ENCODE measurements around the gene ADK. TPM values are rescaled to one million over a fixed set of nuclear protein-coding genes. Genes with fewer than 3 reads are reported as not detected.

ADK gene
- total RNA-seq, 1 donor from 2014 or later = 39.4 TPM

- no peak overlapping the region for H3K4me3 ChIP-seq (ENCODE audit: low read depth, low read length)
- DNase-seq (ENCODE audit: low read depth) = no peak
- TF ChIP-seq CTCF (conservative IDR thresholded peaks at IDR 0.05; ENCODE audit: low read depth, low read length) = no peak
Observed at GRCh38 chr10:74752371-74753040, 601.5 kb downstream of the ADK start.

DNA sequence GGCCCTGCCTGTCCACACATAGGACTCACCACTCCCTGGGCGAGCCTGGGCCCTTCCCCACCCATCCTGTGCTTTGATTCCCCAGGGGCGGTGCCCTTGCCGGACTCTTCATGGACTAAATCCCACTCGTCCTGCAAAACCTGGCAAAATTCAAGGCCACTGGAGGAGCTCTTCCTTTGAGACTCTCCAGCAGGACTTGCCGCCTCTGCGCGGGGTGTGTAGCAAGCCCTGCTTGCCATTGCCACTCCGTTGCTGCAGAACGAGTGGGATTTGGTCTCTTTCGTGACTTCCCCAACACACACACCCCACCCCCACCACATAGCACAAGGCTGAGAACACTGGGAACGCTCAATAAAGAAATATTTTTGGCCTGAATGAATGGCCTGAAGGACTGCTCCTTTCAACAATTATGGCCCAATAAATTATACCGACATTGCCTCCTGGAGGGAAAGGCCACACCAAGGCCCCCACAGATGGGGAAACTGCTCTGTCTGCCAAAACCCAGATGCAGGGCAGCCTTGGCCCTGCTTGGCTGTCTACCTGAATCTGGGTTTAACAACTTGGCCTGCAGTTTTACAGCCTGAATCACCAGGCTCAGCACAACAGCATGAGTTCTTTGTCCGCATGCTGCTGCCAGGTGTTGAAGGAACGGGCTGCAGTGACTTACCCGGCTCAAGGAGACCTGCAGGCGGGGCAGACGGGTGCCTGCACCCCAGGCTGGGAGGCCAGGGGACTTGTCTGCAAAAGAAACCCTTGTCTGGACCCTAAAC is 602.6 kb downstream of the ADK start:
- no peak for TF ChIP-seq CTCF (conservative IDR thresholded peaks at IDR 0.05; ENCODE audit: low read depth, low read length)
- DNase-seq (ENCODE audit: low read depth) = no peak
- no peak overlapping the region for H3K4me3 ChIP-seq (ENCODE audit: low read depth, low read length)

- TF ChIP-seq CTCF (conservative IDR thresholded peaks at IDR 0.05; ENCODE audit: low read depth, low read length) = no peak
- DNase-seq (ENCODE audit: low read depth) = no peak
- no peak overlapping the region for H3K4me3 ChIP-seq (ENCODE audit: low read depth, low read length)
Observed at GRCh38 chr10:74754381-74754821, 603.4 kb downstream of the ADK start.

DNA sequence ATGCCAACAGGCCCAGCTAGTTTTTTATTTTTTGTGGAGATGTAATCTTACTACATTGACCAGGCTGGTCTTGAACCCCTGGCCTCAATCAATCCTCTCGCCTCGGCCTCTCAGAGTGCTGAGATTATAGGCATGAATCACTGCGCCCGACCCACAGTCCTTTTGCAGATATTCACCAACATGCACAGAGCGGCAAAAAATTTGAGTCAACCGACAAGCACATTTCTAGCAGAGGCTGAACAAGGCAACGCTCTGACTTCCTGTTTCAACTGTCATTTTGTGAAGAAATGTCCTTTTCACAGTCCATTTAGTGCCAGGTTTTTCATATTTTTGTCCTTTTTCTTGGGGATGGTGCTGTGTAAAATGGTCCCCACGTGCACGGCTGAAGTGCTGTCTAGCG is 604.3 kb downstream of the ADK start:
- TF ChIP-seq CTCF (conservative IDR thresholded peaks at IDR 0.05; ENCODE audit: low read depth, low read length) = no peak
- no peak overlapping the region for H3K4me3 ChIP-seq (ENCODE audit: low read depth, low read length)
- DNase-seq (ENCODE audit: low read depth) = no peak

Other genes with a start within 250 kb of the ADK start
- gene PLAU, start 240.1 kb upstream of the ADK start, total RNA-seq = 406 and 970 TPM in 2 replicates
- 165 and 228 TPM in 2 replicates for gene VCL, start 153.1 kb upstream of the ADK start, total RNA-seq
- 39.1 and 39.3 TPM in 2 replicates for gene AP3M1, start 393 bp upstream of the ADK start, total RNA-seq

Measured in epithelial cell of proximal tubule (primary cell).